HG02571 (cell line): Measurements from ENCODE around the gene JADE1.
A peak's percentile ranks its signal among the peaks of the same experiment; 100 is the strongest.

Experiments
- ATAC-seq: cut with Tn5 transposase; IDR thresholded peaks from one replicate; pipeline ENCODE4 v1.9.1; 2021; ENCODE audit warnings: mild to moderate bottlenecking, moderate library complexity; ENCODE audit not compliant: unreplicated experiment

The JADE1 gene

GRCh38 chr4:128810331-128810870 lies 901 bp downstream of the JADE1 start:
- no peak for ATAC-seq

- peak; percentile 48 for ATAC-seq
Measured at GRCh38 chr4:128810871-128811570, 1.5 kb downstream of the JADE1 start.

- peak; percentile 48 for ATAC-seq
Measured at GRCh38 chr4:128811571-128812441, 2.3 kb downstream of the JADE1 start.

GRCh38 chr4:128812442-128813235 lies 3.1 kb downstream of the JADE1 start:
- peak; percentile 2 for ATAC-seq

- no peak for ATAC-seq
Measured at GRCh38 chr4:128813965-128814364, 4.5 kb downstream of the JADE1 start.

- no peak for ATAC-seq
Measured at GRCh38 chr4:128818442-128818841, 8.9 kb downstream of the JADE1 start.

- no peak for ATAC-seq
Measured at GRCh38 chr4:128819082-128819742, 9.7 kb downstream of the JADE1 start.

GRCh38 chr4:128820671-128821070 lies 11.2 kb downstream of the JADE1 start:
- no peak for ATAC-seq

GRCh38 chr4:128821151-128821550 lies 11.7 kb downstream of the JADE1 start:
- ATAC-seq = no peak

GRCh38 chr4:128823025-128823661 lies 13.6 kb downstream of the JADE1 start:
- ATAC-seq = no peak

- no peak for ATAC-seq
Measured at GRCh38 chr4:128825226-128825625, 15.7 kb downstream of the JADE1 start.

- no peak for ATAC-seq
Measured at GRCh38 chr4:128827296-128827695, 17.8 kb downstream of the JADE1 start.

- no peak for ATAC-seq
Measured at GRCh38 chr4:128830906-128831503, 21.5 kb downstream of the JADE1 start.

GRCh38 chr4:128831531-128832242 lies 22.2 kb downstream of the JADE1 start:
- ATAC-seq = no peak

- ATAC-seq = no peak
Measured at GRCh38 chr4:128832243-128832625, 22.7 kb downstream of the JADE1 start.

GRCh38 chr4:128835498-128836222 lies 26.2 kb downstream of the JADE1 start:
- ATAC-seq = no peak

GRCh38 chr4:128837198-128837597 lies 27.7 kb downstream of the JADE1 start:
- no peak for ATAC-seq

- no peak for ATAC-seq
Measured at GRCh38 chr4:128837679-128838078, 28.2 kb downstream of the JADE1 start.
